AG20443 (cell line): ENCODE results near the gene CNDP2.

ENCODE experiments used
- DNase-seq: peaks from one replicate; pipeline ENCODE4 v3.0.0; 2012; ENCODE audit warnings: low spot score, mixed read lengths

The CNDP2 gene

DNA sequence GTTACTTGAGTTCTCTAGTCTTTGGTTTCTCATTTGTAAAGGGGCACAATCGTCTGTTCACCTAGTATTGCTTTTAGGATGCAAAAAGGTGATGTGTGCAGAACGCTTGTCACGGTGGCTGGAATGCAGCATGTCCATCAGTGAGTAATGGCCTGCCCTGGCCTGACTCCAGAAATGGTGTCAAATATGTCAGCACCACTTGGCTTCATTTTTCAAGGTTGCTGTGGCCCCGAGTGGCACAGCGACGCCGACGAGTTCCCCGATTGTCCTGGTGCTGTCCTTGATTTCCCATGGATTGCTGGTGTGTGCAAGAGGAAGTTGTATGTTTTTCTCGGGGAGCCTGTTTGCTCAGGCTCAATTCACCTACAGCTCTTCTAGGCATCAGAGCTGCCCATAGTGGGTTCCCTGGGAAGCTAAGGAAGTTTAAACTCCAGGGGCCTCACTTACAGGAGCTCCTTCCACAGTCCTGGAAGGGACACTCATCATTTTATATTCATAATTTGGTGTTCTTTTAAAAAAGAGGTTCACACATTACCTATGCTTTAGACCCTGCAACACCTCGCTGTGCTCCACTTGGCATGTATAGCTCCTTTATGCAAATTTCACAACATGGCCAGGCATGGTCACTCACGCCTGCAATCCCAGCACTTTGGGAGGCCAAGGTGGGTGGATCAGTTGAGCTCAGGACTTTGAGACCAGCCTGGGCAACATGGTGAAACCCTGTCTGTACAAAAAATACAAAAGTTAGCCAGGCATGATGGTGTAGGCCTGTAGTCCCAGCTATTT, 75.9 kb downstream of the CNDP2 start:
- DNase-seq, result no peak

GRCh38 chr18:74573053-74573452, 76.9 kb downstream of the CNDP2 start:
- no peak for DNase-seq
